ENCODE measurements around the gene SLC52A1.

DNA sequence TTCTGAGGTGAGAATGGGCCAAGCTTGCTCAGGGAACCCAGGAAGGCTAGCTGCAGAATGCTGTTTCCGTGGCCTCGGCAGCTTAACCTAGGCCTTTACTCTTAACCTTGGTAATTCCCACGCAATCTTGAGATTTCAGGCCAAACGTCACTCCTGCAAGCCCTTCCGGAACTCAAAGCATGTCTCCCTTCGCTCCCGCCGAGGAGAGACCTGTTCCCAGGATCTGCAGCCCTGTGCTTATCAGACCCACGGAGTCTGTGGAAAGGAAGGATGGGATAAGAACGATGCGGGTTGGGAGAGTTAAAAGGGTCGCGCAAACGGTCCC, 42.5 kb upstream of the SLC52A1 start:
- no peak for TF ChIP-seq POLR2AphosphoS5 (IDR thresholded peaks at IDR 0.05)
- no peak for TF ChIP-seq EP300 (IDR thresholded peaks at IDR 0.05)
- no peak for TF ChIP-seq CTCF (IDR thresholded peaks at IDR 0.05)
- TF ChIP-seq POLR2A (IDR thresholded peaks at IDR 0.05): no peak

Data from sigmoid colon (tissue), 4 donors.